HL-60/S4 (cell line): ENCODE data around the gene PLCB4.

Experiments
- in situ Hi-C: fragments of 300-500 bp; cut with MboI; formaldehyde crosslinking; loops from 2 replicates; pipeline ENCODE4 v1.14.3; 2022; ENCODE audit warnings: low sequenced_read_pairs

PLCB4 gene

DNA sequence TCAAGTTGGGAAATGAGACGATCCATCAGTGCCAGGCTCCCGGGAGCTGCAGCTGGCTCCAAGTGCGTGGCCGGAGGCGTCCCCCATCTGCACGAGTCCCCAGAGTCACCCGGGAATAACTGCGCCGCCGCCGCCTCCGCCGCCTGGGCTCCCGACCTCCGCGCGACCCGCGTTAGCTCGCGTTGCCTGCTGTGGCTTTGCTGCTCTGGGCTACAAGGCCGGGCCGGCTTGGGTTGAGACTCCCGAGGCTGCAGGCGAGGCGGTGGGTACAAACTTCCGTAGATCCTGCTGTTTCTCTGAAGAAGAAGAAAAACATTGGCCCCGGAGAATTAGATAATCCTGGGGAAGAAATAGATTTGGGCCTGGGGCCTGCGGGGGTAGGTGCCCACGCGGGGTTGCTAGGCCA is 438.1 kb downstream of the PLCB4 start:
- in situ Hi-C loops = no loop called here

DNA sequence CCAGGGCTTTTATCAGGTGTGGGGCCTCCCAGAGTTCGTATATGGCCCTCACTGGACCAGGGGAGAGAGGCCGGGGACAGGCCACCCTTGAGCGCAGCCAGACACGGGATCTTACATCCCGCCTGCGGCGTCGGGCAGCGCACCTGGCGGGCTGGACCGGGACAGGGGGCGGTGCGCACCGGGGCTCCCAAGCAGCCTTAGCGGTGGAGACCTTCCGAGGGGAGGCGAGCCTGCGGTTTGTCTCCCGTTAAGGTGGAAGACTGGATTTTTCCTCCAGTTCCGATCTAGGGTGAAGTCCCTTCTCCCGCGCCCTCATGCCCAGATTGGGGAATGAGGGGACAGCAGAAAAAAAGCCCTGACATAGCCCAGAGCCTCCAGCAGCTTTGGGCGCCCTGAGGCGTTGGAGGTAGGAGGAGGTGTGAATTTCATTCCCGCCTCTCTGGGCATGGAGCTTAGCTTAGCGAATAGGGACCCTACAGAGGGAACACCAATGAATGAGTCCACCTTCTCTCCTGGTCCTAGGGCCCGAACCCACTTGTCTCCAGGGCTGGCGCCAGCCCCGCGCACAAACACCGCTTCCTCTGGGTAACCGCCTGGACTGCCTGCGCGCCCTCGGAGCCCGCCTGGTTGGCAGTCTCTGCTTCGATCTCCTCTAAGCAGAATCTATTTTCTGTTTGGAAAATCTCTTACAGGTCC is 438.8 kb downstream of the PLCB4 start:
- in situ Hi-C loops = no loop called here

- in situ Hi-C loops = no loop called here
Measured at GRCh38 chr20:9508240-9508661, 439.4 kb downstream of the PLCB4 start.

DNA sequence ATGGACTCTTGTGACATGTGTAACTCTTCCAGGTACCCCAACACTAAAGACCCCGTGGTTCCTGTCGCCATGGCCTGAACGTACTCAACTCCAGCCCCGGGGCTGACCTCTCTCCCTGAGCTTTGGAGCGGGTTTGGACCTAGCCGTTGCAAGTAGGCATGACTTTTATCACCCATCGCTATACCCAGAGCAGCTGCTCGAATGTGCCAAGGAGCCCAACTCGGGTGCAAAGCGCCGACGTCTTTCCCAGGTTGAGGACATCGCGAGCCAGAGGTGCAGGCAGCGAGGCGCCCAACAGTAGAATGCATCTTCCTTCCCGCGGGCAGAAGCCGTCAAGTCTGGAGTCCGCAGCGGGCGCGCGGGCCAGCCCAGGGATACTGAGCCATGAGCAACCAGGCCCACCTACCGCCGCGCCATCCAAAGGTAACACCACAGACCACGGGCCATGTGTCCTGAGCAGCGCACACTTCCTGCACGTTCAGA is 439.9 kb downstream of the PLCB4 start:
- in situ Hi-C loops = no loop called here

GRCh38 chr20:9509246-9509645 is 440.4 kb downstream of the PLCB4 start:
- in situ Hi-C loops = no loop called here

DNA sequence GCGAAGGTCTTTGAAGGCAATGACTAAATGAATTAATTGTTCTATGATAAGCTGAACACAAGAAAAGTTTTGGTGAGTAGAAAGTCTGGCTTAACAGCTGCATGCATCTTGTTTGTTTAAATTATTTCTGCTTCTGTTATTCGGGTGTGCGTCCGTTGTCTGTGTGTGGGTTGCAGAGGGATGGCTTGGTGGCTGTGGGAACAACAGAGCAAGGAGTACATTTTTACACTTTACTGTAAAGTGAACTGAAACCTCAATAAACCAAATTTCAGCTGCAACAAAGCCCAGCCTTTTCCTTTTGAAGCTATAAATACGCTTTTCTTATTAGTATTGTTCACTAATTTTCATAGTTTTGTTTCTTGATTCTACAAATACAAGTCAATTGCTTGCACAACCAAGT is 442.0 kb downstream of the PLCB4 start:
- in situ Hi-C loops = no loop called here

DNA sequence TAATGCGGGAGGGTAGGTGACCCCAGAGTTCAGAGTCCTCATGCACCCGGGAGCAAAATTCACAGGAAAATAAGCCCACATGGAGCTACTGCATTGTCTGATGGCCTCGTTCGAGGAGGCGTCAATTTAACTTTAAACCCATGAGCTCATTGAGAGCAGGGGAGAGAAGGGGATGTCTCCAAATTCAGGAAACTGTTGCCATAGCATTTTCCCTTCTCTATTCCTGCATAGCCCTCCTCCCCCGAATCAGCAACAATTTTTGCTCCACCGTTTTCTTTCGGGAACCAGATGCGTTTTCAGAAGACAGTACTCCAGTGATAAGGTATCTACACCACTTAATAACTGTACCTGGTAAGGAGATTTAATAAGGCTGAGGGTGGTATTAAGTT is 445.2 kb downstream of the PLCB4 start:
- in situ Hi-C loops = no loop called here

GRCh38 chr20:9514461-9515213 is 445.8 kb downstream of the PLCB4 start, which contains the start of gene LAMP5:
Gene LAMP5 (plus strand): TSS chr20:9514590. CDS start chr20:9514853, 263 bp downstream.
- in situ Hi-C loops = no loop called here

- in situ Hi-C loops = no loop called here
Measured at GRCh38 chr20:9515214-9515585, 446.3 kb downstream of the PLCB4 start.

DNA sequence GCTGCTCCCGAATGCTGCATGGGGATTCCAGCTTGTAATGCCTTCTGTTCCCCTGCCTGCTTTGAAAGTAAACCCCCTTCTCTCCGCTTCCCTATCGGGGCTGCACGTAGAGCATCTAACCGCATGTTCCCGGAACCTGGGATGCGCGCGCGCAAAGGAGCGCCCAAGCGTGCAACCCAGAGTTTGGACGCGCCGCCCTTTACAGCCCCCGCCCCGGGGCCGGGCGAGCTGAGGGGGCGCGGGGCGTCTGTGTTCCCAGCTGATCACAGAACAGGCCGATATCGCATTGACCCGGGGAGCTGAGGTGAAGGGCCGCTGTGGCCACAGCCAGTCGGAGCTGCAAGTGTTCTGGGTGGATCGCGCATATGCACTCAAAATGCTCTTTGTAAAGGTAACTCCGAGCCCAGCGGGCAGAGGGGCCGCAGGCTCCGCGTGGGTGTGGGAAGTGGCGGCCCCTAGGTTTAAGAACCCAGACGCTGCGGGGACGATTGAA is 446.9 kb downstream of the PLCB4 start:
- in situ Hi-C loops = no loop called here

GRCh38 chr20:9516234-9516871 is 447.5 kb downstream of the PLCB4 start:
- in situ Hi-C loops = no loop called here

DNA sequence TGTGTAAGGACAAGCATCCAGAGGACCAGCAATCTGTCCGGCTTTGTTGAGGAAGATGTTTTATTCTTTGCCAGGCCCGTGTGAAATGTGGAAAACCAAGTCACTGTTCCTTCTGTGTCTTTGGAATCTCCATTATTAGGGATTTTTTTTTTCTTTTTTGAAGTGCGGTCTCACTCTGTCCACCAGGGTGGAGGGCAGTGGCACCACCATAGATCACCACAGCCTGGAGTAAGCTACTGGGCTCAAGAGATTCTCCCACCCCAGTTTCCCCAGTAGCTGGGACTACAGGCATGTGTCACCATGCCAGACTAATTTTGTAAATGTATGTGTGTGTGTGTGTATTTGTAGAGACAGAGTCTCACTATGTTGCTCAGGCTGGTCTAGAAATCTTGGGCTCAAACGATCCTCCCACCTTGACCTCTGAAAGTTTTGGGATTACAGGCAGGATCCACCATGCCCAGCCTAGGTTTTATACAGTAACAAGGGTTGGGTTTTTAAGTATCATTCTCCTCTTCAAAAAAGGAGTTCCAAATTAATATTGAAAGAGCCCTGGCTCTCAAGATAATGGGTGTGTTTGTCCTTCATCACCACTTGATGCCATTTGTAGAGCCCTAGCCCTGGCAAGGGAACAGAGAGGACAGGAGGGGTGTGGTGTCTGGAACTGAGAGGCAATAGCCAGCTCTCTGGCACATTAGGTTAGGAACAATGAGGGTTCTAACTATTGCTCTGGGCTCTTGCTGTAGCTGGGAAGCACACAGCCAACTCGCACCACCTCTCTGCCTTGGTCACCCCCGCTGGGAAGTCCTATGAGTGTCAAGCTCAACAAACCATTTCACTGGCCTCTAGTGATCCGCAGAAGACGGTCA is 448.6 kb downstream of the PLCB4 start:
- in situ Hi-C loops = no loop called here

DNA sequence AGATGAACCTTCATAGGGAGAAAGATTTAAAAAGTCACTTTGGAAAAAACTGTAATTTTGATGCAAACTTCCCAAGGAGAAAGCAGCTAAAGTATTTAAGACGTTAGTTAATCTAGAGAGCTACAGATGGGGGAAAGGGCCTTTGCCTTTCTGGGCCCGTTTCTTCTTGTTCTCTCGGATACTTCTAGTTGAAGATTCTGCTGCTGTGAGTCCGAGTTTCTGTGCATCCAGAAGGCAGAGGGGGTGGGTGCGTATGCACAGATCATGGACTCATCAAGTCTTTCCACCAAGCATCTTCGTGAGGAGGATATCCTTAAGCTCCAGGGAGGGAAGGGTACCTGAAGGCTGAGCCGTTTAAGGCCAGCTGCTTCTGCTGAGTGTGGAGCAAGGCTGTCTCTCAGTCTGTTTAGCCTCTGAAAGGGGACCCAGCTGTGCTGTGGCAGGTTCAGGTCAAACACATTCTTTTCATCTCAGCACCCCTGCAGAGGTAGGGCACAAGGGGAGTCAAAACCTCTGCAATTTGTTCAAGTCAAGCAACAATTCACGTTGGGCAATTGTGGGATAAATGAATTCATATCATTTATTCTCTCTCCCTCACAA is 449.8 kb downstream of the PLCB4 start:
- in situ Hi-C loops = no loop called here

GRCh38 chr20:9520086-9520485 is 451.2 kb downstream of the PLCB4 start:
- in situ Hi-C loops = no loop called here

GRCh38 chr20:9523636-9524035 is 454.7 kb downstream of the PLCB4 start:
- in situ Hi-C loops = no loop called here
